Measurements from ENCODE around the gene SCML2. TPM values are rescaled to one million over a fixed set of nuclear protein-coding genes. Genes with fewer than 3 reads are reported as not detected.

The SCML2 gene
- polyA plus RNA-seq, 2 donors = 1.0 to 1.6 TPM

DNA sequence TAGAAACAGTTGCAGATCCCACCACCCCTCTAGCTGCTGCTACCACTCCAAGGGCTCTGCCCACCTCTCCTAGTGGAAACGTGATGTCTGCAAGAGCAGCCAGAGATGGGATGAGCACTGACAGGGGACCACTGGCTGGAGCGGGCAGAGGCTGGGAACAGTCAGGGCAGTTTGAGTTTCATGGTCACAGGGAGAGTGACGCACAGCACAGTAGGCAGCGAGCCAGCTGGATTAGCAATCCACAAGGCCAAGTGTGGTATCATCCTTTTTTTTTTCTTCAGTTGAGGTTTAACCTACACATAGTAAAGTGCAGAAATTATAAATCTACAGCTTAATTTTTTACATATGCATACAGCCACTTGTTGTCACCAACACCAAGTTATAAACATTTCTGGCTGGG is 6.4 kb upstream of the SCML2 start:
- 62 to 75% methylated on average over 4 of the region's 4 CpGs for WGBS, 2 donors
- no peak overlapping the region for H3K27ac ChIP-seq (ENCODE audit: low read depth in 2 of 2, low read length in 1 of 2)

DNA sequence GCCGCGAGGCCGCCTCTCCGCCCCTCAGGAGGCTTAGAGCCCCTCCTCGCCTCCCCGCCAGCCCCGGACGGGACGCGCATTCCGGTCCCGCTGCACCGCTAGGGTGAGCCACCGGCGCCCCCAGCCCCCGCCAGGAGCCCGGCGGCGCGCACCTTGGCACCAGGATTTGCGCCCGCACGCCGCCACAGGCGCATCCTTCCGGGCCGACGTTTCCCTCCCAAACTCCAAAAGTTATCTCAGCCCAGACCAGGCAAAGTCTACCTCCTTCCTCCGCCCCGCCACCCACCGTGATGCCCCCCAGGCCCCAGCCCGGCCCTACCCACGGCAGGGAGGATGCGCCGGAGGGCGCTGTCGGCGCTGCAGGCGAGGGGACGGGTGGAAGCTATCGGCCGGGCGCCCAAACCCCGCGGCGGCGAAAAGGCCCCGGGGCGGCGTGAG is 538 bp downstream of the SCML2 start:
- Histone ChIP-seq H3K27ac (ENCODE audit: low read depth in 2 of 2, low read length in 1 of 2) (no peak overlapping the region), H3K9me3 (ENCODE audit: control insufficient read depth in 2 of 2, insufficient read depth in 1 of 2, low read depth in 1 of 2, low read length in 1 of 2) (no peaks in the 10 kb centered on the region), H3K4me1 (ENCODE audit: control insufficient read depth in 2 of 2, insufficient read depth in 2 of 2, low read length in 1 of 2) (no peaks in the 10 kb centered on the region), H3K36me3 (ENCODE audit: control insufficient read depth in 2 of 2, insufficient read depth in 2 of 2, low read length in 1 of 2) (no peaks in the 10 kb centered on the region), H3K27me3 (ENCODE audit: control insufficient read depth in 1 of 2, insufficient read depth in 2 of 2, low read length in 2 of 2) (no peaks in the 10 kb centered on the region), H3K4me3 (ENCODE audit: low read depth in 1 of 2, low read length in 2 of 2) (peak overlapping the region; percentile 55 to 68)
- 0 to 23% methylated on average over 49 to 50 of the region's 50 CpGs for WGBS, 2 donors

More for the DNA sequence above, 6.4 kb upstream of the SCML2 start:
- no peaks in the 10 kb centered on the region for H3K4me1 ChIP-seq (ENCODE audit: control insufficient read depth in 2 of 2, insufficient read depth in 2 of 2, low read length in 1 of 2)
- H3K27me3 ChIP-seq (ENCODE audit: control insufficient read depth in 1 of 2, insufficient read depth in 2 of 2, low read length in 2 of 2) = no peaks in the 10 kb centered on the region
- no peak overlapping the region for H3K4me3 ChIP-seq (ENCODE audit: low read depth in 1 of 2, low read length in 2 of 2)
- H3K36me3 ChIP-seq (ENCODE audit: control insufficient read depth in 2 of 2, insufficient read depth in 2 of 2, low read length in 1 of 2) = no peaks in the 10 kb centered on the region
- H3K9me3 ChIP-seq (ENCODE audit: control insufficient read depth in 2 of 2, insufficient read depth in 1 of 2, low read depth in 1 of 2, low read length in 1 of 2) = no peaks in the 10 kb centered on the region

DNA sequence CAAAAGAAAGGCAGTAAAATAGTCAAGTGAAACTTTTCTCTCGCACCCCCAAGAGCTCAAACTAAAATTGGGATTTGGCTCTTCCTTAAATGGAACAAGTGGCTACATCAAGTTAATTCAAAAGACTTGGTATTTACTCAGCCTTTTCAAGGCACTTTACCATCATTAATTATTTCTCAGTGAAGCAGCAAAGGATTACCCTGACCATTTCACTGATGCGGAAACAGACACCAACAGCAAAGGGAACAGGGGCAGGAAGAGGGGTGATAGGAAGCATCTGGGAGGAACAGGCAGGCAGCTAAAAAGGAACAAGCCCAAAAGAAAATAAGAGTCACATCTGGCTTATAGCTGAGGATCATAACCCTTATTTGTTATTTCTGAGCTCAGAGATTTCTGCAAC is 2.7 kb downstream of the SCML2 start:
- WGBS, 2 donors = 61 to 78% methylated on average over 2 of the region's 2 CpGs
- Histone ChIP-seq H3K4me3 (ENCODE audit: low read depth in 1 of 2, low read length in 2 of 2) (no peak overlapping the region), H3K36me3 (ENCODE audit: control insufficient read depth in 2 of 2, insufficient read depth in 2 of 2, low read length in 1 of 2) (no peaks in the 10 kb centered on the region), H3K9me3 (ENCODE audit: control insufficient read depth in 2 of 2, insufficient read depth in 1 of 2, low read depth in 1 of 2, low read length in 1 of 2) (no peaks in the 10 kb centered on the region), H3K27ac (ENCODE audit: low read depth in 2 of 2, low read length in 1 of 2) (no peak overlapping the region), H3K27me3 (ENCODE audit: control insufficient read depth in 1 of 2, insufficient read depth in 2 of 2, low read length in 2 of 2) (no peaks in the 10 kb centered on the region), H3K4me1 (ENCODE audit: control insufficient read depth in 2 of 2, insufficient read depth in 2 of 2, low read length in 1 of 2) (no peaks in the 10 kb centered on the region)

DNA sequence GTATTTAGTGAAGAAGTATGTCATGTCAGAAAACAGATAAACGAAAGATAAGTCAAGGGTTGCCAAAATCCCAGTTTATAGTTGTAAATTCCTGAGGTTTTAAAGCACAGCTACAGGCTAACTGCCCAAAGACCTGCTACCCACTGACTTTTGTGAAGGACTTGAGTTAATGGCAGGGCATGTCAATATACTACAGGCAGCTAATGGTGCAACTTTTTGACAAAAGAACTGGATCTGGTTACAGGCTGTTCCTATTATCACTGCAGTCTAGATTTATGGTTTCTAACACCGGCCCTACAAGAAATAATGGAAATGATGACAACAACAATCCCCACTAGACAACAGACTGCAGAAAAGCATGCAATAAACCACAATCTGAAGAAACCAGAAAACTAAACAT is 6.4 kb downstream of the SCML2 start:
- H3K27me3 ChIP-seq (ENCODE audit: control insufficient read depth in 1 of 2, insufficient read depth in 2 of 2, low read length in 2 of 2) = no peaks in the 10 kb centered on the region
- H3K36me3 ChIP-seq (ENCODE audit: control insufficient read depth in 2 of 2, insufficient read depth in 2 of 2, low read length in 1 of 2) = no peaks in the 10 kb centered on the region
- no peak overlapping the region for H3K4me3 ChIP-seq (ENCODE audit: low read depth in 1 of 2, low read length in 2 of 2)
- H3K9me3 ChIP-seq (ENCODE audit: control insufficient read depth in 2 of 2, insufficient read depth in 1 of 2, low read depth in 1 of 2, low read length in 1 of 2) = no peaks in the 10 kb centered on the region
- H3K27ac ChIP-seq (ENCODE audit: low read depth in 2 of 2, low read length in 1 of 2) = no peak overlapping the region
- 50 to 63% methylated on average over 2 of the region's 2 CpGs for WGBS, 2 donors
- no peaks in the 10 kb centered on the region for H3K4me1 ChIP-seq (ENCODE audit: control insufficient read depth in 2 of 2, insufficient read depth in 2 of 2, low read length in 1 of 2)

DNA sequence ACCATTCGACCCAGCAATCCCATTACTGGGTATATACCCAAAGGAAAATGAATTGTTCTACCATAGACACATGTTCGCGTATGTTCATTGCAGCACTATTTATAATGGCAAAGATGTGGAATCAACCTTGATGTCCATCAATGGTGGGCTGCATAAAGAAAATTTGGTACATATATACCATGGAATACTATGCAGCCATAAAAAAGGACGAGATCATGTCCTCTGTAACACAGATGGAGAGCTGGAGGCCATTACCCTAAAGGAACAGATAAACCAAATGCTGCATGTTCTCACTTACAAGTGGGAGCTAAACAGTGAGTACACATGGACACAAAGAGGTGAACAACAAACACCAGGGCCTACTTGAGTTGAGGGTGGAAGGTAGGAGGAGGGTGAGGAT is 45.1 kb downstream of the SCML2 start:
- H3K27me3 ChIP-seq (ENCODE audit: control insufficient read depth in 1 of 2, insufficient read depth in 2 of 2, low read length in 2 of 2) = no peaks in the 10 kb centered on the region
- H3K4me3 ChIP-seq (ENCODE audit: low read depth in 1 of 2, low read length in 2 of 2) = no peak overlapping the region
- H3K9me3 ChIP-seq (ENCODE audit: control insufficient read depth in 2 of 2, insufficient read depth in 1 of 2, low read depth in 1 of 2, low read length in 1 of 2) = no peaks in the 10 kb centered on the region
- H3K27ac ChIP-seq (ENCODE audit: low read depth in 2 of 2, low read length in 1 of 2) = no peak overlapping the region
- H3K36me3 ChIP-seq (ENCODE audit: control insufficient read depth in 2 of 2, insufficient read depth in 2 of 2, low read length in 1 of 2) = no peaks in the 10 kb centered on the region
- WGBS, 2 donors = 86 to 94% methylated on average over 4 of the region's 4 CpGs
- no peaks in the 10 kb centered on the region for H3K4me1 ChIP-seq (ENCODE audit: control insufficient read depth in 2 of 2, insufficient read depth in 2 of 2, low read length in 1 of 2)

DNA sequence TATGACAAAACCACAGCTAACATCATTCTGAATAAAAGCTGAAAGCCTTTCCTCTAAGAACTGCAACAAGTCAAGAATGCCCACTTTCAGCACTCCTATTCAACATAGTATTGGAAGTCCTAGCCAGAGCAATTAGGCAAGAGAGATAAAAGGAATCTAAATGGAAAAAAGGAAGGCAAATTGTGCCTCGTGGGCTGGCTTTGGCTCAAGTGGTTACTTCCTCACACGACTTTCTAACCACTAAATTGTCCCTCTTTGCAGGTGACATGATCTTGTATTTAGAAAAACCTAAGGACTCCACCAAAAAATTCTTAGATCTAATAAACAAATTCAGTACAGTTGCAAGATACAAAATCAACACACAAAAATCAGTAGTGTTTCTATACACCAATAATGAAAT is 57.2 kb downstream of the SCML2 start:
- H3K36me3 ChIP-seq (ENCODE audit: control insufficient read depth in 2 of 2, insufficient read depth in 2 of 2, low read length in 1 of 2) = no peaks in the 10 kb centered on the region
- 53 to 71% methylated on average over 2 of the region's 2 CpGs for WGBS, 2 donors
- no peaks in the 10 kb centered on the region for H3K27me3 ChIP-seq (ENCODE audit: control insufficient read depth in 1 of 2, insufficient read depth in 2 of 2, low read length in 2 of 2)
- H3K4me1 ChIP-seq (ENCODE audit: control insufficient read depth in 2 of 2, insufficient read depth in 2 of 2, low read length in 1 of 2) = no peaks in the 10 kb centered on the region
- H3K9me3 ChIP-seq (ENCODE audit: control insufficient read depth in 2 of 2, insufficient read depth in 1 of 2, low read depth in 1 of 2, low read length in 1 of 2) = peaks cover 0 to 7% of the 10 kb centered on the region in 2 donors
- no peak overlapping the region for H3K4me3 ChIP-seq (ENCODE audit: low read depth in 1 of 2, low read length in 2 of 2)
- no peak overlapping the region for H3K27ac ChIP-seq (ENCODE audit: low read depth in 2 of 2, low read length in 1 of 2)

DNA sequence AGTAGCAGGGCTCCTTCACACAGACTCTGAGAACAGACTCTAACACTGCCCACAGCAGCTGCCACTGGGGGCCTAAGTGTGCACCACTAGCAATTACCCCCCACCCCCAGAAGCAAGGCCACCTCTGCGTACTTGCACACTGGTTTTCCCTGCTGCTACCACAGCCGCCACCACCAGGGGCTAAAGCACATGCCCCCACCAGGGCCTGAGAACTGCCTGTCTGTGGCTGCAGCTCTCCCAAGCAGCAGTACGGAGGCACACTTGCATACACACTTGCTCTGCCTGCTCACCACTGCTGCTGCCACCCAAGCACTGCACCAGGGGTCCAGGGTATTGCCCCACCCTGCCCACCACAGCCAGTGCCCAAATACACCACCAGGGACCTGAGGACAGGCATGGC is 59.6 kb downstream of the SCML2 start:
- Histone ChIP-seq H3K36me3 (ENCODE audit: control insufficient read depth in 2 of 2, insufficient read depth in 2 of 2, low read length in 1 of 2) (no peaks in the 10 kb centered on the region), H3K4me3 (ENCODE audit: low read depth in 1 of 2, low read length in 2 of 2) (no peak overlapping the region), H3K27ac (ENCODE audit: low read depth in 2 of 2, low read length in 1 of 2) (no peak overlapping the region), H3K4me1 (ENCODE audit: control insufficient read depth in 2 of 2, insufficient read depth in 2 of 2, low read length in 1 of 2) (no peaks in the 10 kb centered on the region), H3K9me3 (ENCODE audit: control insufficient read depth in 2 of 2, insufficient read depth in 1 of 2, low read depth in 1 of 2, low read length in 1 of 2) (peaks cover 0 to 7% of the 10 kb centered on the region in 2 donors), H3K27me3 (ENCODE audit: control insufficient read depth in 1 of 2, insufficient read depth in 2 of 2, low read length in 2 of 2) (no peaks in the 10 kb centered on the region)
- WGBS, 2 donors = 75 to 92% methylated on average over 3 of the region's 3 CpGs

DNA sequence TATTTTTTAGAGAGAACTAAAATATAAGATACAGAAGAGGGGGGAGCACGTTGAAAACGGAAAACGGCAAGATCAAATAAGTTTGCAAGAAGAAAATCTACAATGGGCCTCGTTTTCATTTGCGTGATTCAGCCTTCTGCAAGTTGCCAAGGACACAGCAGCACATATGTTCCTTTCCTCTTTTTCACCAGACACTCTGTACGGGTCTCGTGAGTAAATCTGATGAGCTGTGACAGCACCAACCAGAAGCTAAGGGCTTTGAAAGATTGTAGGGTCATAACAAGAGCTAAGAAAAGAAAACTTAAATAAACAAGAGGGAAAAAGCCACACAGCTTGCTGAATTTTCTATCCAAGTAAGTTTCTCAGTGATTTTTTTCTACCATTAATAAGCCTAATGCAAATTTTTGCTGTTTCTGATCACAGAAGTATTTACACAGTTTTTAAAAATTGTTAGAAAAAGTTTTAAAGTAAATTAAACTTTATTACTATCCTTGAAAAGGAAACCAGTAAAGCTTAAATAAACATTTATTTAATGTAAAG is 63.4 kb downstream of the SCML2 start:
- Histone ChIP-seq H3K4me3 (ENCODE audit: low read depth in 1 of 2, low read length in 2 of 2) (no peak overlapping the region), H3K36me3 (ENCODE audit: control insufficient read depth in 2 of 2, insufficient read depth in 2 of 2, low read length in 1 of 2) (no peaks in the 10 kb centered on the region), H3K4me1 (ENCODE audit: control insufficient read depth in 2 of 2, insufficient read depth in 2 of 2, low read length in 1 of 2) (no peaks in the 10 kb centered on the region), H3K27me3 (ENCODE audit: control insufficient read depth in 1 of 2, insufficient read depth in 2 of 2, low read length in 2 of 2) (no peaks in the 10 kb centered on the region), H3K9me3 (ENCODE audit: control insufficient read depth in 2 of 2, insufficient read depth in 1 of 2, low read depth in 1 of 2, low read length in 1 of 2) (peaks cover 0 to 7% of the 10 kb centered on the region in 2 donors), H3K27ac (ENCODE audit: low read depth in 2 of 2, low read length in 1 of 2) (no peak overlapping the region)
- whole genome bisulfite sequencing, 2 donors = 55 to 65% methylated on average over 7 of the region's 7 CpGs

DNA sequence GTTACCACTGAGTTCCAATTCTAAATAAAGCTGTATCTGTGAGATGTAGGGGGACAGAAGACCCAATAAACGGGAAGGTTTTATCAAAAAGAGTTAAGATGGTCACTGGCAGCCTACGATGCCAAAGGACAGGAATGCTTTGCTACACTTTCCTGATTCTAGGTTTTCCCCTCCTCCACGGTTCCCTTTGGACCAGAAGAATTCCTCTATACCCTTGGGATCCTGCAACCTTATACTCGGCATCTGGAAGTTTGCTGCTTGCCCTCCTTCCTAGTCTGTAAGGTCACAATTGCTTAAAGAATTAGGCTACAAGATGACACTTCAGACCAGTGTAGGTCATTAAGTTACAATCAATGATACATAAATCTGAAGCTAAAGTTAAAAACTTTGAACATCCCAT is 64.3 kb downstream of the SCML2 start:
- H3K4me1 ChIP-seq (ENCODE audit: control insufficient read depth in 2 of 2, insufficient read depth in 2 of 2, low read length in 1 of 2) = no peaks in the 10 kb centered on the region
- 50 to 67% methylated on average over 4 of the region's 4 CpGs for WGBS, 2 donors
- peaks cover 0 to 4% of the 10 kb centered on the region in 2 donors for H3K9me3 ChIP-seq (ENCODE audit: control insufficient read depth in 2 of 2, insufficient read depth in 1 of 2, low read depth in 1 of 2, low read length in 1 of 2)
- H3K27ac ChIP-seq (ENCODE audit: low read depth in 2 of 2, low read length in 1 of 2) = no peak overlapping the region
- H3K4me3 ChIP-seq (ENCODE audit: low read depth in 1 of 2, low read length in 2 of 2) = no peak overlapping the region
- H3K36me3 ChIP-seq (ENCODE audit: control insufficient read depth in 2 of 2, insufficient read depth in 2 of 2, low read length in 1 of 2) = no peaks in the 10 kb centered on the region
- H3K27me3 ChIP-seq (ENCODE audit: control insufficient read depth in 1 of 2, insufficient read depth in 2 of 2, low read length in 2 of 2) = no peaks in the 10 kb centered on the region

DNA sequence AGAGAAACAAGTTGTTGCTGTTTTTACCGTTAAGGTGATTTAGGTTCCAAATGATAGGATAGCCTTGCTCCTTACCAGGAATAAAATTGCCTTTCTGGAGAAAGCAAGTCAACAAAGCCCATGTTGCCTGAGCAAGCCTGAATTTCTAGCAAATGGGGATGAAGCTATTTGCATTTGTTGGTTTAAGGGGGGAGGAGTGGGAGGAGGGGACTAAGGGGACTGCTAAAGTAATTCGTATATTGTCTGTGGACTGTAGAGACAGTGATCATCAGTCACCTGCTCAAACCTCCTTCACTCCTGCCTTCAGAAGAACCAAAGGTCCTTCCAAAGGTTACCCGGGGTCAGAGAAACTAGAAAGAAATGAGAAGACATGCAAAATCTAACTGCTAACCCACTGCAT is 65.8 kb downstream of the SCML2 start:
- H3K27ac ChIP-seq (ENCODE audit: low read depth in 2 of 2, low read length in 1 of 2) = no peak overlapping the region
- no peaks in the 10 kb centered on the region for H3K36me3 ChIP-seq (ENCODE audit: control insufficient read depth in 2 of 2, insufficient read depth in 2 of 2, low read length in 1 of 2)
- WGBS, 2 donors = 63 to 74% methylated on average over 3 of the region's 3 CpGs
- H3K9me3 ChIP-seq (ENCODE audit: control insufficient read depth in 2 of 2, insufficient read depth in 1 of 2, low read depth in 1 of 2, low read length in 1 of 2) = no peaks in the 10 kb centered on the region
- H3K4me1 ChIP-seq (ENCODE audit: control insufficient read depth in 2 of 2, insufficient read depth in 2 of 2, low read length in 1 of 2) = no peaks in the 10 kb centered on the region
- no peak overlapping the region for H3K4me3 ChIP-seq (ENCODE audit: low read depth in 1 of 2, low read length in 2 of 2)
- no peaks in the 10 kb centered on the region for H3K27me3 ChIP-seq (ENCODE audit: control insufficient read depth in 1 of 2, insufficient read depth in 2 of 2, low read length in 2 of 2)

Data from esophagus (tissue), 2 donors.